Esophagus squamous epithelium (tissue), 5 donors: ENCODE results near the gene IRX6. TPM values are rescaled to one million over a fixed set of nuclear protein-coding genes. Genes with fewer than 3 reads are reported as not detected.

ENCODE experiments used
- DNase-seq: peaks from one replicate; lab custom pipeline; 2025; lab: John Stamatoyannopoulos, UW
- H3K27ac ChIP-seq, 4 donors: fragments of 200-600 bp; sonication (generic); one replicate each; pipeline ENCODE4 v1.5.1; 2016 to 2019; ENCODE audit warnings: mild to moderate bottlenecking in 1 of 4
- H3K27me3 ChIP-seq, 4 donors: fragments of 200-600 bp; sonication (generic); 1 replicate in 3 of 4; 2 replicates in 1 of 4; pipeline versions ENCODE4 v1.5.1 to v1.6.0; 2017 to 2021; ENCODE audit warnings: antibody characterized with exemption in 1 of 4
- H3K36me3 ChIP-seq, 3 donors: fragments of 200-600 bp; sonication (generic); one replicate each; pipeline ENCODE4 v1.5.1; 2016 to 2019
- H3K4me1 ChIP-seq, 3 donors: fragments of 200-600 bp; sonication (generic); one replicate each; pipeline ENCODE4 v1.5.1; 2017 to 2019
- H3K4me3 ChIP-seq, 4 donors: fragments of 200-600 bp; sonication (generic); 1 replicate in 3 of 4; 2 replicates in 1 of 4; pipeline ENCODE4 v1.5.1; 2016 to 2019; ENCODE audit warnings: mild to moderate bottlenecking in 2 of 4, moderate library complexity in 1 of 4
- H3K9me3 ChIP-seq, 3 donors: fragments of 200-600 bp; sonication (generic); one replicate each; pipeline ENCODE4 v1.5.1; 2016 to 2019
- CTCF ChIP-seq, 6 experiments: fragments of 450-650 bp in 4 of 6; fragments of 200-600 bp in 2 of 6; sonication (generic) in 2 of 6; IDR thresholded peaks; one replicate each; pipeline ENCODE4 v1.5.1; 2016 to 2019; ENCODE audit warnings: antibody characterized with exemption in 6 of 6, mild to moderate bottlenecking in 4 of 6, moderate library complexity in 4 of 6
- POLR2A ChIP-seq, 4 donors: fragments of 450-650 bp; IDR thresholded peaks; one replicate each; pipeline ENCODE4 v1.6.1; 2017; ENCODE audit warnings: antibody characterized with exemption in 4 of 4, mild to moderate bottlenecking in 4 of 4, moderate library complexity in 3 of 4
- WGBS, 2 donors: methylation state at CpG; one replicate each; pipeline ENCODE4 v1.1.5; 2018; 5-methylcytosine and 5-hydroxymethylcytosine counted together
- intact Hi-C: fragments of 100-400 bp; cut with DNase I; formaldehyde crosslinking; loops from one replicate; pipeline ENCODE4 v1.15.0; 2022
- total RNA-seq, 4 donors: library from RNA; depleted of rRNA; stranded (reverse); fragments of >200 nt; gene quantifications; one replicate each; pipeline ENCODE4 v1.1.0, GENCODE V29; 2016
- donor health status: DM: yes; HTN: yes; CAD: no.

IRX6 gene
- total RNA-seq, 4 donors from 2014 or later: 0.18 to 0.91 (median 0.56) TPM

- TF ChIP-seq POLR2A (IDR thresholded peaks at IDR 0.05): no peak
- no peak for TF ChIP-seq CTCF (IDR thresholded peaks at IDR 0.05)
- H3K27me3 ChIP-seq: peaks cover 0 to 100% (median 7%) of the 10 kb centered on the region in 4 donors
- H3K36me3 ChIP-seq: no peaks in the 10 kb centered on the region
- H3K9me3 ChIP-seq: no peaks in the 10 kb centered on the region
- WGBS, 2 donors: 23 to 26% methylated on average over 10 to 12 of the region's 12 CpGs
- DNase-seq: no peak
- H3K4me3 ChIP-seq: no peak overlapping the region
- intact Hi-C loops: no loop called here
- peaks cover 9 to 25% (median 14%) of the 10 kb centered on the region in 3 donors for H3K4me1 ChIP-seq
- no peak overlapping the region for H3K27ac ChIP-seq
Observed at GRCh38 chr16:55325458-55326109, 1.6 kb downstream of the IRX6 start.

GRCh38 chr16:55326261-55327092 lies 2.5 kb downstream of the IRX6 start:
- peaks cover 0 to 100% (median 7%) of the 10 kb centered on the region in 4 donors for H3K27me3 ChIP-seq
- no peak for TF ChIP-seq POLR2A (IDR thresholded peaks at IDR 0.05)
- TF ChIP-seq CTCF (IDR thresholded peaks at IDR 0.05): no peak
- 22 to 26% methylated on average over 13 to 18 of the region's 21 CpGs for WGBS, 2 donors
- no peak for DNase-seq
- H3K9me3 ChIP-seq: no peaks in the 10 kb centered on the region
- H3K4me1 ChIP-seq: peaks cover 9 to 33% (median 14%) of the 10 kb centered on the region in 3 donors
- H3K36me3 ChIP-seq: no peaks in the 10 kb centered on the region
- intact Hi-C loops: no loop called here
- no peak overlapping the region for H3K27ac ChIP-seq
- H3K4me3 ChIP-seq: no peak overlapping the region

- whole genome bisulfite sequencing, 2 donors: 32 to 48% methylated on average over 18 to 21 of the region's 55 CpGs
- Histone ChIP-seq H3K9me3 (no peaks in the 10 kb centered on the region), H3K27me3 (peaks cover 0 to 98% (median 7%) of the 10 kb centered on the region in 4 donors), H3K36me3 (no peaks in the 10 kb centered on the region), H3K4me3 (no peak overlapping the region), H3K4me1 (peaks cover 9 to 32% (median 13%) of the 10 kb centered on the region in 3 donors), H3K27ac (no peak overlapping the region)
- intact Hi-C loops: no loop called here
- TF ChIP-seq POLR2A (IDR thresholded peaks at IDR 0.05): no peak
- no peak for TF ChIP-seq CTCF (IDR thresholded peaks at IDR 0.05)
- DNase-seq: no peak
Observed at GRCh38 chr16:55328611-55329569, 4.9 kb downstream of the IRX6 start.

GRCh38 chr16:55329791-55330428 lies 5.9 kb downstream of the IRX6 start:
- 38 to 52% methylated on average over 5 to 7 of the region's 8 CpGs for WGBS, 2 donors
- peaks cover 0 to 22% (median 3%) of the 10 kb centered on the region in 3 donors for H3K4me1 ChIP-seq
- H3K36me3 ChIP-seq: no peaks in the 10 kb centered on the region
- H3K9me3 ChIP-seq: no peaks in the 10 kb centered on the region
- DNase-seq: no peak
- no peak overlapping the region for H3K4me3 ChIP-seq
- no peak overlapping the region for H3K27ac ChIP-seq
- TF ChIP-seq CTCF (IDR thresholded peaks at IDR 0.05) (no peak), POLR2A (IDR thresholded peaks at IDR 0.05) (no peak)
- intact Hi-C loops: no loop called here
- peaks cover 0 to 95% (median under 1%) of the 10 kb centered on the region in 4 donors for H3K27me3 ChIP-seq
